NCI-H510A (cell line): ENCODE measurements around the gene CUBN.

Source experiments
- DNase-seq: peaks from one replicate; lab custom pipeline; 2025; lab: John Stamatoyannopoulos, UW

Gene CUBN

DNA sequence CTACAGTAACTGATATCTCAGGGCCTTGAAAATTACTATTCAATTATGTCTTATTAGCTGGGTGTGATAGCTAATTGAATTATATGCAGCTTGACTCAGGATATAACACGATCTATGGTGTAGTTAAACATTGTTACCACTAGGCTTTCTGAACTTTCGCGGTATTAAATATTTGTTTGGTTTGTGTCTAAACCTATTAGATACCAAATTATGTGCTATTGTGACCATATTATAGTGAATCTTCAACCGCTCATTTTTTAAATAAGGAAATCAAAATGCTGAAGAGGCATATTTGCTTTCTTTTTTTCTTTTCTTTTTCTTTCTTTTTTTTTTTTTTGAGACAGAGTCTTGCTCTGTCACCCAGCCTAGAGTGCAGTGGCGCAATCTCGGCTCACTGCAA, 213.1 kb downstream of the CUBN start:
- no peak for DNase-seq

DNA sequence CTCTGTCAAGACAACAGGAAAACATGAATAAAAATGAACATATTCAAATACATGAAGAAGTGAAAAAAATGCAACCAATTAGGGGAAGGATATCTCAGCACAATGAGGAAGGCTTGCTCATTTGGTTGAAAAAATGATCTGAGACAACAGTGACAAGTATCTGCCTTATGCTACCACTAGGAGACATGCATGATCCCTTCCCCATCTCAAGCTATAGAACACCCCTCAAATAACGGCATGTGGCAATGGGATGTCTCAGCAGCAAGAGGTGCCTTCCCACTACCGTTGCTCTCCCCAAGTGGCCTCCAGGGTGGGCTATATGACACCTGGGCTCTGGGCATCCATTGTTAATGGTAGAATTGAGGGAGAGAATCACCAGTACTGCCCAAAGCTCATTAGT, 214.3 kb downstream of the CUBN start:
- no peak for DNase-seq

DNA sequence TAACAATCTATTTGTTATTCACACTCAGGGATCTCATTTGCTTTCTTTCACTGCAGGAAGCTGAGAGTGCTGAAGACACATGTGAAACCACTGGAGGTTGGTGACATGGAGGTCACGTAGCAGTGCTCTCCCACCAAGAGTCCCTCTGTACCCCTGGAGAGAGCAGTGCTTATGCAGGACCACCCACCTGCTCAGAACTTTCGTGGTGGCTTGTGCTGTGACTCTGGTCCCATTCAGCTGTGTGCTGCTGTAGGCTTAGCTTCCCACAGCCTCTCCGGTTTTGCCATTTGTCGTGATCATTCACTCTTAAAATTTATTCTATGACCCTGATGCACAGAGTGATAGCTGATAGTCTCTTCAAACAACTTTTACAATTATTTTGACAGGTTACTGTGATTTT, 216.3 kb downstream of the CUBN start:
- DNase-seq: no peak

DNA sequence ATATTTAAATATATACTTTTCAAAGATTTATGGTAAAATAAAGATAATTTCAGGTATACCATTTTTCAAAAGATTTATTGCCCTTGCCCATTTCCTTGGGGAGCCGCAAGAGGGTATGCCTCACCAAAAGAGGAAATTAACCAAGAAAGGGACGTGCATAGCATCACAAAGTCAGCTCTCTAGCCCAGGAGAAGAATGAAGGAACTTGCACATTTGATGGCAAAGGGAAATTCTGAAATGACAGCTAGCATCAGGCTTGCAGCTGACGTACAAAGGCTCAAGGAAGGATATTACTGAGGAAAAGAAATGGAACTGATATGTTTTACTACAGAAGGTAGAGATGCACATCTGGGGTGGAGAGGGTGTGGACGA, 218.8 kb downstream of the CUBN start:
- DNase-seq: no peak

DNA sequence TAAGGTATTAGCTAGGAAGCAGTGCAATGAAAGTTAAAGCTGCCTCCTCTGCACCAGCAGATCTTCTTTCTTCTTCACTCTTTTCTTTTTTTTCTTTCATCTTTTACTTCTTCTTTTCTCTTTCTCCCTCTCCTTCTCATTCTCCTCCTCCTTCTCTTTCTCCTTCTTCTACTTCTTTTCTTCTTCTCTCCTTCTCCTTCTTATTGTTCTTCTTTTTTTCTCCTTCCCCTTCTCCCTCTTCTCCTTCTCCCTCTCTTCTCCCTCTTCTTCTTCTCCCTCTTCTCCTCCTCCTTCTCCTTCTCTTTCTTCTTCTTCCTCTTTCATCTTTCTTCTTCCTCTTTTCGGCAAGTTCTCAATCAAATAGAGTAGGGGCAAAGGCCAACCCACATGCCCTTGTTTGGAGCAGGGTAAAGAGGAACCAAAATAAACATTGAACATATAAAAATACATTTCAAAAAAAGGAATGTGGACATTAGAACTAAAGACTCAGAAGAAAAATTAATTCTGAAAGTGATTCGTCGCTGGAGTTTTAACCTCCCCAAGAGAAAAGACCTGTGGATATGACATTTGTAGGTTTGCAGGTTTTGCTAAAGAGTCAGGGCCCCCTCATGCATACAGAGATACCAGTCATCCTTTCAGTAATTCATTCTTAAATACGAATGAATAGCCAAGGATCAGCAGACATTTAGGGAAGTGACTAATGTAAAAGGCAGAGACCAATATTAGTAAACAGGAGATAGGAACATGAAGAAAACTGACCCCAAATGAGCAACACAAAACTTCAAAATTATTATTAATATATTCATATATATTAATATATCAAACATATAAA, 219.4 kb downstream of the CUBN start:
- DNase-seq: no peak

DNA sequence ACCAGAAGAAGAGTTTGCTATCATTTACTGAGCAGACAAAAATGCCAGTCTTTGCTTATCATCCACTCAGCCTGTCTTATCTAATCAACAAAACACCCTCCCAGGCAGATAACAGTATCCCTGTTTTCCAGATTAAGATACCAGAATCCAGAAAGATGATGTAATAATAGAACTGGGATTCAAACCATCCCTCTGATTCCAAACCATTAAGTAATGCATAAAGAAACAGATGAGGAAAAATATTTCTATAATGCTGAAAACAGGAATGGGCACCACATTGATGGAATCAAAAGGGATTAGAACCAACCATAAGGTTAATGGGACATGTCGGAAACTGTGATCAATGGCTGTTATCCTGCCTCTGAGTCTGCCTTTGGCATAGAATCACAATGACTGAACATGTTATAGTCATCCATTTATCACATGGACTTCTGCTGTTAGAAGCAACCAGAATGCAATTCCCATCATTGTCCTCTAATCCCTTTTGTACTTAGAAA, 220.3 kb downstream of the CUBN start:
- no peak for DNase-seq

DNA sequence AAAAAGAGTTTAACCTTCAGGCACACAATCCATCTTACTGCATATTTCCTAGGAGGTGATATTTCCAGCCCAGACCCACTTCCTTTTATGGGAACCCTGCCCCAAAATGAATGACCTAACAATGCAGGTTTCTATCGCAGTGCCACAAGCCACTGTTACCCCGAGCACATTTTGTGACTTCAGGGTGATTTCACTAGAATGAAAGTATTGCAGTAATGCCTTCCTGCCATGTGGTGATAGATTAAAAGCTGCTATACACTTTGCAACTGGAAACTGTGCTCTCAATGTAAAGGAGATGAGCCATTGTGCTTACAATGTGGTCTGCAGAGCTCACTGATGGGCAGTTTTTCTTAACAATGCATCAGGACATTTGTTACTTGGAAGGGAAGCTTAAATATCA, 221.9 kb downstream of the CUBN start:
- no peak for DNase-seq

DNA sequence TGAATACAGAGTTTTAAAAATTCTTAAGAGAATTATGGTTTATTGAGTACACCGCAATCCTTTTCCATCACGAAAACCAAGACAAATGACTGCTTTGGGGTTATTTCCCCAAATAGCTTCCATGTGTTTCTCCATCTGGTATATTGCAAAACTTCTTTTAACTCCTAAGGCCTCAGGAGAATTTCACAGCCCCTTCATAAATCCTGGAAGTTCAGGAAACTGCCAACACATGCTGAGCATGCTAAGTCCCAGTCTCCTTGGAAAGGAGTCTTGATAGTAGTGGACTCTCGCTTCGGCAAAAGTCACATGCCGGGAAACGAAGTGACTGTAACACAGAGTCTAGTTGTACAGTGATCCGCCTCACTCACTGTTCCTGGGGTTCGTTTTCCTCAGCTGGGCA, 224.3 kb downstream of the CUBN start:
- DNase-seq: no peak

DNA sequence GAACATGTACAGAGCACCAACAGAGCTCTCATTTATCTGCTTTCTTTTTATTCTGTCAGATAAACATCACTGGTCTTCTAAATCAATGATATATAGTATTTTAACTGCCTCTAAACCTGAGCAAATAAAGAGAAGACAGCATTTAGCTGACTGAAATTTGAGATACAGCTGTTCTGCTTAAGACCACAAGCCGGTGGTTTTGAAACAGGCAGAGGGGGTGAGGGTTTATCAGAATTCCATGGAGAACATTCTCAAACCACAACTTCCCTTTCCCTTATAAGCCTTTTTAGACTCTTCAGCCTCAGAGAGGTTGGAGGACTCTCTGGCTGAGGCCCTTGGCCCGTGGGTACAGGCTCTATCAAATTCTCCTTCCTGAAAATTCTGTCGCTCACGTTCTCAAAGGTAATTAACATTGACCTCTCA, 225.0 kb downstream of the CUBN start:
- no peak for DNase-seq

DNA sequence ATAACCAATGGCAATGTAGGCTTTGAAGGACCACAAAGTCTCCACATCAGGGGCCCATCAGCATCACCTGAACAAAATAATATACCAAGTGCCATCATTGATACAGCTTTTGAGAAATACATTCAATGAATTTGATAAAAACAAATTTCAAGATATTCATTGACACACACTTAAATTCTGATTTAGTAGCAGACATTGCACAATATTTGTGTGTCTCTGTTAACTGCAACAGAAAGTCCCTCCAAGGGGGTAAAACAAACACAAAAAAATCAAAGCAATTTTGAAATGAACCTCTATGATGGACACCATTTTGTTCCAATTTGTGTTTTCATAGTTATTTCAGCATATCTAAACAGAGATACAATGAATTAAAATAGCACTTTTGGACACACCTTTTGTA, 225.6 kb downstream of the CUBN start:
- no peak for DNase-seq

DNA sequence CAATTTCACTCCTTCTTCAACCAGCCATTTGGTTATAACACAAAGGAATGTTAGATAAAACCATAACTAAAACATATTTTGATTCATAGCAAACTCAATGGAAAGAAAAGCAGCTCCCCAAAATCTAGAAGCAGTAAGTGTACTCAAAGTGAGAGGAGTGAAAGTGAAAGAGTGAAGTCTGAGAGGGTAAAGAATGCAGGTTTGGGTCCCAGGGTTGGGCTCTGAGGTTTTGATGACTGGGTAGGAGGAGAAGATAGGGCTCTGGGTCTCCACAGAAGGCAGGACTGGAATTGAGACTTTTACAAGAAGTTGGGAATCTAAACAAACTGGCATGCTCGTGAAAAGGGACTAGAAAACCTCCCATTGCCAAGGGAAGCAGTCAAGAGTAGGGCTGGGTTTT, 227.0 kb downstream of the CUBN start:
- no peak for DNase-seq

DNA sequence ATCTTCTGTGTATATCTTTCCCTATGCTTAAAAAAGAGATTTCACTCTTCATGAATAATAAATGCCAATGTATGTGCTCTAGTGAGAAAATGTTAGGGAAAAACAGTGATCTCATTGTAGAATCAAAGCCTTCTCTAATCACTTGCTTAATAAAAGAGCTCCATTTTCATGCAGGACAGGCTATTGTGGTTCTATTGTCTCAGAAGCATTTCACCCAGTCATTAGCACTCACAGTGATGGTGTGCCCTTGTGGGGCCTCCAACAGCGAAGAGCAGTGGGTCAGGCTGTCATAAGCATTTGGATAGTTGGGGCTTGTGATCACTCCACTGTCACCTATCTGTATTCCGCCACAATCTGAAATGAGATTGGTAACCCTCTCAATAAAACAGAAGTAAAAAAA, 228.5 kb downstream of the CUBN start:
- DNase-seq: no peak

DNA sequence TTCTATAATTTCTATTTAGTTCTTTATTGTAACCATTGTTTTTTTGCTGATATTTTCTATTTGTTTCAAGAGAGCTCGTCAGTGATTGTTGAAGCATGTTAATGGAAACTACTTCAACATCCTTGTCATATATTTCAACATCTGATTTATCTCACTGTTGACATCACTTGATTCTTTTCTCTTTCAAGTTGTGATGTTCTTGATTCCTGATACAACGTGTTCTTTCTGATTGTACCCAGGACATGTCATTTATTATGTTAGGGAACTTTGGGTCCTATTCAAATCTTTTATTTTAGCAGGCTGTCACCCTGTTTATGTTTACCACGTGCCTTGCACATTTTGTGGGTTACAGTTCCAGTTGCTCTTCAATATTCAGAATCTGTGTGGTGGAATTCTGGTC, 232.6 kb downstream of the CUBN start:
- no peak for DNase-seq

DNA sequence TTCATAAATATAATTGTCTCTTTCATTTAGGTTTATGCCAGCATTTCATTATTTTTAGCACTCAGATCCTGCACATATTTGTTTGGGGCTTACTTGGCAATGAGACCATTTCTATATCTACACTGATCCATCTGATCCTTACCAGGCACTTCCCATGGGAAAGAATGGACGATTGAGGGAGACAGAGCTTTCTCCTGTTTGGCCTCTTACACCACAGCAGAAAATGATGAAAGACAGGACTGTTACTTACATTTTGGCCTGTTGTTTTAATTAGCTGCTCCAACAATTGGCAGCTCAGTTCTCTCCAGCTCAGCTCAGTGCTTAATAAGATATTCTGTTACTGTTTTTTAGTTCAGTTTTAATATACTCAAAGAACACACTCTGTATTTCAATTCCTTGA, 234.8 kb downstream of the CUBN start:
- DNase-seq: no peak

DNA sequence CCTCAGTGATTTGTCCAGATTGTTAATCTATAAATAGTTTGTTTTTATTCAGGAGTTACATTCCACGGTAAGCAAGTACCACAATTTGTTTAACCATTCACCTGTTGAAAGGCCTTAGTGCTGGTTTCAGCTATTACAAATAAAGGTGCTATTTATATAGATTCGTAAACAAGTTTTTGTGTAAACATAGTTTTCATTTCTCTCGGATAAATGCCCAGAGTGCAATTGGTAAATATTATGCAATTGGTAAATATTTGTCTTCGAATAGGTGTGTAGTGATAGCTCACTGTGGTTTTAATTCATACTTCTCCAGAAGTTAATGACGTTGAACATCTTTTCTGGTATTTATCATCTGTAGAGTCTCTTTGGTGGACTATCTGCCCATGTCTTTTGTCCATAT, 235.9 kb downstream of the CUBN start:
- DNase-seq: no peak

DNA sequence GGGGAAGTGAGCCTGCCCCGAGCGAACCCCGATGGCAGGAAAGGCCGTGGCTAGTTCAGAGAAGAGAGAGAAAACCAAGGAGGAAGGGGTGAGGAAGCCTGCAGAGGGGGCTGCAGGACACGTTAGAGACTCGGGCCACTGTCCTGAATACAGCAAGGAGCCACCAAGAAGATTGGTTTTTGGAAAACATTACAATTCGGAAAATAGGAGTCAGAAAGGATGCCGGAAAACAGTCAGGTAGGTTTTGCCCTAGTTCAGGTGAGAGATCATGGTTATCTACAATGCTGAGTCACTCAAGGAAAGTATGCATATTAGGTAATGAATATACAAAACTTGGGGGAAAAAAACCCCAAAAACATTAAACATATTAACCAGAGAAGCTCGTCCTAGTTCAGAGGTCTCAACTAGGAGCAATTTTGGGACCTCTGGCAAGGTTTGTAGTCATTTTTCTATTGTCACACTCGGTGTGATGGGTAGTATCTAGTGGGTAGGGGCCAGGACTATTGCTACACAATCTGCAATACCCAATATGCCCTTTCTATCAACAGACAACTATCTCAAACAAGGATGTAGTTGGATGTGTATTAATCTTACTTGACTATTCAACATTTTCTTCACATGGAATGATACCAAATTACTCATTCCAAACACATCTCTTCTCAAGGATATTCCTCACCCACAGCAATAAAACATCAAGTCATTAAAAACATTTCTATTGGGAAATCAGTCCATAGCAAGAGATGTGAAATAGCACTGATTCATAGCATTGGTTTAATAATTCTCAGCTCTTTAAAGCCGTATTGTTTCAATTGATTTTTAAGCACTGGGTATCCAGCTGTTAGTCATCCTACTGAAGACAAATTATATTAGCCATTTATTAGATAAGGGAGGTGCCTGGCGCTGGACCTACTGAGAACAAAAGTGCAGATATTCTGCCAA, 238.0 kb downstream of the CUBN start:
- no peak for DNase-seq

DNA sequence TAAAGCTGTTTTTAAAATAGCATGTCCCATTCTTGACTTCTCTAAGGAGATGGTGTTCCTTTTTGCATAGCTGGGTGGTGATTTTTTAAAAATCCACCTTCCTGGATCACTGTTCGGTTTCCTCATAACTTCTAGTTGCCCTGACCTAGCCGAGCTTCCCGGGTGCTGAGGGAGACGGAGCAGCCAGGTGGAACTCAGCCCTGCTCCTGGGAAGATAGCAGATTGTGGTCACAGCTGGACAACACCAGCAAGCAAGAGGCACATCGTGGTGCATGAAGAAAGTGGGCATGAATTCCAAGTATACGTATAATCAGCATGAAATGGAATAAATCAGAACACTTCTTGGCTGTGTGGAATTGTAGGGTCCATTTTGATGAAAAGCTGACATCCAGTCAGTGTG, 238.9 kb downstream of the CUBN start:
- DNase-seq: no peak

DNA sequence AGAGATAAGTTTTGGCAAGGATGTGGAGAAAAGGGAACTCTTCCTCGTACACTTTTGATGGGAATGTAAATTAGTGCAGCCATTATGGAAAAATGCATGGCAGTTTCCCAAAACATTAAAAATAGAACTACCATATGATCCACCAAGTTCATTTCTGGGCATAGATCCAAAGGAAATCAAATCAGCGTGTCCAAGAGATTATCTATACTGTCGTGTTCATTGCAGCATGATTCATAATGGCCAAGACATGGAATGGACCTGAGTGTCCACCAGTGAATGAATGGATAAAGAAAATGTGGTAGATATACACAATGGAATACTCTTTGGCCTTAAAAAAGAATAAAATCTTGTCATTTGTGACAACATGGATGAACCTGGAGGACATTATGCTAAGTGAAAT, 242.0 kb downstream of the CUBN start:
- no peak for DNase-seq

DNA sequence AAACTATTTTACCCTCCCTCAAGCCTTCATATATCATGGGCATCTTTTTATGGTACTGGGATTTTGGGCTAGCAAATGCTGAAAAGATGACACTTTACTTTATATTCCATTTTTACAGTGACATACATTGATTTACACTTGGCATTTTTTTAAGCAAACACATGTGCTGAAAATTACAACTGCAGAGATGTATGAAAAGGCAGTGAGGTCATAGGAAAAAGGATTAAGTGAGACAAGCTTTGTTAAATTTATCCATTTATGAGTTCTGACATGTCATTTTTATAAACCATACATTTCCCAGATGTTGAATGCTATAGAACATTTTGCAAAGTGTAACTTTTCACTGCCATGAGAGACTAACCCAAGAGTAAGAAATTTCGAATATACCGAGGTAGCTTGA, 243.6 kb downstream of the CUBN start:
- DNase-seq: no peak

DNA sequence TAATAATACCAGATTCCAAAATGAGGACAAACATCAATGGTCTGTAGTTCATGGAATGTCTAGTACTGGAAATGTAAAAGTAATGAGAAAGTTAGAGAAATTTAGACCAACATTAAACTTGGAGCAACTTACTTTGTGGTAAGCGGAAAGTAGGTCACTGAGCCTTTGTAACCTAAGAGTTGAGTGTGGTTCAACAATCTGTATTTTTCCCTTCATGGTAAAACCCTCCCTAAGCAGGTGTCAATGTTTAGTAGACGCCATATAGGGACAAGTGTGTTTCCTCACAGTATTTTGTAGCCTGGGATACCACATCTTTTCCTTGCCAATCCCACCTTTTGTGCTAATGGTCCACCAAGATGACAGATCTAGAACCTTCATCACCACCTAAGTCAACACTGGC, 245.1 kb downstream of the CUBN start:
- DNase-seq: no peak

DNA sequence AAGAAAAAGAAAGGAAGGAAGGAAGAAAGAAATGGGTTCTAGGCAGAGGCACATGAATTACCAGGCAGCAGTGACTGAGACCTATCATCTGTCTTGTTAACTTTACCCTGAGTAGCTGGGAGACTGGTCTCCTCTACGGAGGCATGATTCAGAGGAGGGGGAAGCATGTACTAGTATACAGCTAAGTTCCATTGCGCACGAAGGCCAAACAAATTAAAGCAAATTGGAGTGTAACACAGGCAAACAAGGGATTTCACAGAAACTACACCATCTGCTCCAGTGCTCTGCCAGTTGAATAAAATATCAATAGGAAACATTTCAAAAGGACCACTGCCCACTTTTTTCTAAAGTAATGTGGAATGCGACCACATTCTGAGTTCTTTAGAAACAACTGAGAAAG, 246.5 kb downstream of the CUBN start:
- DNase-seq: no peak

DNA sequence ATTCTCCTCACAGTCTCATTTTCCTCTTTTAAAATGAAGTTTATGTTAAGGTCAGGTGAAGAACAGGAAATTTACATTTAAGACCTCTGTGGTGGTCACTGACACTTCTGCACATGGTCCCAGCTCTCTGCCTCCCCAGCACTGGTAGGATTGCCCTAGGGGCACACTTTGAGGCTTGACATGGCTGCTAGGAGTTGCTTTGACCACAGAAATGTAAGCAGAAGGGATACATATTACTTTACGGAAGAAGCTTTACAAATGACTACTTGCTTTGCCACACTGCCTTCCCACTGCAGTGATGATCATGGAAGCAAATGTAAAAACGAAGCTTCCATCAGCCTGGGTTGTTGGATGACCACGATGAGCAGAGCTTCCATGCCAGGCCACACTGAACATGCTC, 259.3 kb downstream of the CUBN start:
- DNase-seq: no peak

DNA sequence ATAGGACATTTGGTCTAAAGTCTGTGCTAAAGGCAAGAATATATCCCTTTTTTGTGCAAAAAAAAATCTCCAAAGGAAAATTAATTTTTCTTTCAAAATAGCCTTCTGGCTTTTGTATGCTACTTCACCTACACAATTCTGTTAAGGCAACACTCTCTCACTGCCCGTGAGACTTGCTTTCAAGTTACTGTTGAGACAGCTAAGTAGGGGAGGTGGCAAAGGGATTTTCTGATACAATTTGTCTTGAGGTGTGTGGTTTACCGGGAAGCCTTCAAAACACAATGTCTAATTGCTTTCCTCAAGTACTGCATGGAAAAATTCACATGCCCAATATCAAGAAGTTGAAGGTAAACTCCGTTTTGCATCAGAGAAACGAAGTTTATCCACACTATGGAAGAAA, 261.6 kb downstream of the CUBN start:
- no peak for DNase-seq
